HG02870 (cell line): ENCODE measurements around the gene PDE3A.
"Not testable (repeated sequence)": the region's sequence is repeated elsewhere in the genome, so short reads cannot be mapped to it uniquely, and the experiment has no call there.

Experiments
- ATAC-seq: cut with Tn5 transposase; IDR thresholded peaks from one replicate; pipeline ENCODE4 v1.9.1; 2021; ENCODE audit warnings: mild to moderate bottlenecking, moderate library complexity; ENCODE audit not compliant: unreplicated experiment

The PDE3A gene

DNA sequence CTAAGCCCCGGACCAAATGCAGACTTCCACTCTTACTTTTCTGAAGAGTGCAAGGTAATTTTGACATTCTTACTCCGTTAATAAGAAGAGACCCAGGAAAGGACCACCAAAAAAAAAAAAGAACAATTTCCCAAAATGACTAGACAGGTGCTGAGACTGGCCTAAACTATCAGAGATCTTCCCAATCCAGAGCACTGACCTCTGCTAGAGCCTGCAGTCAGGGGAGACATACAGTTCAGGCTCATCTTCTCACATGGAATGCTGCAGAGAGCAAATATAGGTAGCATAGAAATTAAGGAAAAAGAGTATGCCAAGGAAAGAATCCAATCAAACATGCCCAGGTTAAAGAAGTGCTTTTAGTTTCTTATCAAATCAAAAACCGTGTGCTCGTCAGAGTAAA, 177.9 kb downstream of the PDE3A start:
- ATAC-seq, result no peak

- ATAC-seq, result no peak
Observed at GRCh38 chr12:20547816-20548575, 179.7 kb downstream of the PDE3A start.

DNA sequence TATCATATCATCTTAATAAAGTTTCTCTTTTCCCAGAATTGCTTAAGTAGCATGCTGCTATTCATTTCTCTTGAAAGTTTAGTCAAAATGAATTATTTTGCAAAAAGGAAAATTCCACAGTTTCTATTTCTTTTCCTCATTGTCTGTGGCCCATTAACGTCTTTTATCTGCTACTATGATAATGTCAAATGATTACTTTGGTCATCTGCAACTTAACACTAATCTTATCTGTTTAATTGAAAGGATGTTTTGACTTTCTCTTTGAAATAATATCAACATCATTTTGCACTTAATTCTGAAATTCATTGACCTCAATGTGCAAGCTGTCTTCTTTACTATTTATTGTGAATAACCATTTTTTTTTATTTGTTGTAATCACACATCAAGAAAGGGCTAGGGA, 180.3 kb downstream of the PDE3A start:
- no peak for ATAC-seq

DNA sequence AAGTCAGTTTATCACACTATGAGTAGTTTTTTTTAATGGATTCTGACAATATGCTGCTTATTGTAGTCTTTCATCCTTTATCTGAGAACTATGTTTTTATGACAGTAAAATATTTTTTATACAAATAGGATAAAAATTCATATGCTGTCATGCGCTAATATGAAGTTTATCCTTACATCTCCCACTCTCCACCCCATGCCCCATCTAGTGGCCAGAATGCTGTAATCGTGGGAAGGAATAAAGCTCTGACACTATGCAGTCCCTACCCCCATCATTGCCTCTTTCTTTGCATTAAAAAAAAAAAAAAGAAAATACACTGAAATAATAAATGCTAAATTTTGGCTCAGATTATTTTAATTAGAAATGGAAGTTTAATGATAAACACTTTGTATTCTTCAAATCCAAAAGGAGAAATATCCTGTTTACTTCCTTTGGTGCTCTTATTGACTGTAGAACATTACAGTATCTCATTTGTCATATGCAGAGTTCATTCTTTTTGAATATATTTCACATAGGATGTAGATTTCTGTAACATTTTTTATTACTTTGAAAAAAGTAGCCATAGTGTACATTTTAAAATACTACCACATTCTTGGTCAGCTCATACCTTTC, 180.9 kb downstream of the PDE3A start:
- ATAC-seq, result no peak

- not testable (repeated sequence) for ATAC-seq
Observed at GRCh38 chr12:20551742-20552442, 183.6 kb downstream of the PDE3A start.

- not testable (repeated sequence) for ATAC-seq
Observed at GRCh38 chr12:20552586-20552985, 184.2 kb downstream of the PDE3A start.

GRCh38 chr12:20555015-20555414, 186.7 kb downstream of the PDE3A start:
- ATAC-seq, result no peak

DNA sequence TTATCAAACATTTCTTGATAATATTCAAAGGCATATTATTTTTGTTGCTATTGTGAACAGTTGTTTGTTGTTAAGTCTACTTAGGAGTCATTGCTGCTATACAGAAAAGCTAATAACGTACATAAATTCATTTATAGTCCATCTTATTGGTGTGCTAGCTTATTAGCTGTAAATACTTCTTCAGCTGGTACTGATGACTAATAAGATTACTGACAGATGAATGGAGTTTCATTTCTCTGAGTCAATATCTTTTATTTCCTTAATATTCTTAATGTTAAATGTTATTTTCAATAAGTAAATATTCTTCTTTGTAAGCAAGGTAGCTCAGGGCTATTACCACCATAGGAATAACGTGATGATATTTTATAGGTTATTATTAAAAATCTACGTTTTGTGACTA, 187.4 kb downstream of the PDE3A start:
- no peak for ATAC-seq

DNA sequence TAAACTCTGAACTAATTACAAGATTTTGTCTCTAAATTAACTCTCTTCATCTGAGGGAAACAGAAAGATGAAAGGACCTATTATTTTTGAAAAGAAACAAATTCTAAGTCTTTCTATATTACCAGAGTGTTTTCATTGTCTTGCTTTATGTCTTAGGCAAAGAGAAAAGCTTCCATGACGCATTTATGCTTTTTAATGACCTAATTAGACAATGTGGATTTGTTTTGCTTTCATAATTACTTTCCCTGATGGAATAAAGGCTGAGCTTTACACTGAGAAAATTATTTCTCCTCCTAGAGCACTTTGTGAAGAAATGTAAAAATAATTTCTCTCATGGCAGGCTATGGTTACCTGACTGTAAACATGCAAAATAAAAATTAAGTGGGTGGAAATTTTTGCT, 188.8 kb downstream of the PDE3A start:
- no peak for ATAC-seq

DNA sequence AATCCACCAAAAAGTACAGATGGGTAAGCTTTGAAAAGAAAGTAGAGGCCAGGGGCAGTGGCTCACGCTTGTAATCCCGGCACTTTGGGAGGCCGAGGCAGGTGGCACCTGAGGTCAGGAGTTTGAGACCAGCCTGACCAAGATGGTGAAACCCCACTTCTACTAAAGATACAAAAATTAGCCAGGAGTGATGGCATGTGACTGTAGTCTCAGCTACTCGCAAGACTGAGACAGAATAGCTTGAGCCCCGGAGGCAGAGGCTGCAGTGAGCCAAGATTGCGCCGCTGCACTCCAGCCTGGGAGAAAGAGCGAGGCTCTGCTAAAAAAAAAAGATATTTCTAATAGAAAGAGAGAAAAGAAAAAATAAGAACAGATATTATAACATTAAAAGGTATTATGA, 192.6 kb downstream of the PDE3A start:
- ATAC-seq, result no peak

DNA sequence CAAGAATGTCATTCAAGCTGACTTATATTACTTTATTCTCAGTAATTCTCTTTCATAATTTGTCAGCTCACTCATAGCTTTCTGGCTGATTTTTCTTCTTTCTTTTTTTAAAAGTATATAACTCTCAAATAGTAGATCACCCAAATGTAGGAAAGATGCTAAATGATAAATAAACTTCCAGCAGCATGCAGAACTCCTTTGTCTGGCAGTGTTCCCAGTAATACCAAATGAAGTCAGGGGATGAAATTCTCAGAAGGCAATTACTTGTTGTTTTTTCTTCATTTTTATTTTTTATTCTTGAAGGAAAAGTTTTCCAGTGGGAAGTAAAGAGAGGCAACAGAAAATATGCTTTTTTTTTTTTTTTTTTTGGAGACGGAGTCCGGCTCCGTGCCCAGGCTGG, 193.5 kb downstream of the PDE3A start:
- ATAC-seq, result no peak

GRCh38 chr12:20567413-20567812, 199.1 kb downstream of the PDE3A start:
- ATAC-seq, result no peak

GRCh38 chr12:20572451-20572850, 204.1 kb downstream of the PDE3A start:
- ATAC-seq, result no peak

- no peak for ATAC-seq
Observed at GRCh38 chr12:20576528-20576927, 208.2 kb downstream of the PDE3A start.

GRCh38 chr12:20577054-20577453, 208.7 kb downstream of the PDE3A start:
- no peak for ATAC-seq

DNA sequence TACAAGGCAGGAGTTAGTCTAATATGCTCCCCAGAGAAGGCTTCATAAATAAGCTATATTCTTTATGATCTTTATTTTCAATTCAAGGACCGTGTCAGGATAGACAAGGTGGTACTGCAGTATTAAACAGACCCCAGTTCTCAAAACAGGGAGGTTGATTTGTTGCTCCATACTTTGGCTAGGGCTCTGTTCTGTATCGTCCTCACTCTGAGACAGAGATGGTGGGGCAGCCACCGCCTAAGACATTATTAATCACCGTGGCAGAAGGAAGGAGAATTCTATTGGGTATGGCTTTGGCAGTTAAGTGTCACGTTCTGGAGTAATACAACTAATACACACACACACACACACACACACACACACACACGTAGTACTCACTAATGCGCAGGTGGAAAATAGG, 209.8 kb downstream of the PDE3A start:
- ATAC-seq, result no peak

DNA sequence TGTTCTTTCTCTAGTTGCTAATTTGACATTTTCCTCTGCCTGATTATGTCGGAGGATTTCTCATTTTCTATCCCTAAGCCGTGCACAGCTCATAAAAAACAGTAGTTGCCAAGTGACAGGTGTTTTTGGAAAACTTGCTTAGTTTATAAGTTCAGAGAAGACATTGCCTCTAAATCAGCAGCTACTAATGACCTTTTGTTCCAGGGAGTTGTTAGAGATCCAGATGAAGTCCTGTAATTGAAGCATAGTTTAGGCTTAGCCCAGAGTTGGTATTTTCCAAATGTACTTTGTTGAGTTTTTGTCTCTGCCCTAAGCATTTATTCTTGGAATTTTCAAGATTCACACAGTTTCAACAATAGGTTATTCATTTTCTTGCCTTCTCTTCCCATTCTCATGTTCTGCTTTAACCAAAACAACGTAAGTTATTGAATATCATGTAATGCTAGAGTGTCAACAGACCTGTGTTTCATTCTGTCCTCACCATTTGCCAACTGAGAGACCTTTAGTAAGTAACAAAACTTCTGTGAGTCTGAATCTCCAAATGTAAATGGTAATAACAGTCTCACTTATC, 216.8 kb downstream of the PDE3A start:
- no peak for ATAC-seq

GRCh38 chr12:20585913-20586312, 217.6 kb downstream of the PDE3A start:
- ATAC-seq, result no peak

DNA sequence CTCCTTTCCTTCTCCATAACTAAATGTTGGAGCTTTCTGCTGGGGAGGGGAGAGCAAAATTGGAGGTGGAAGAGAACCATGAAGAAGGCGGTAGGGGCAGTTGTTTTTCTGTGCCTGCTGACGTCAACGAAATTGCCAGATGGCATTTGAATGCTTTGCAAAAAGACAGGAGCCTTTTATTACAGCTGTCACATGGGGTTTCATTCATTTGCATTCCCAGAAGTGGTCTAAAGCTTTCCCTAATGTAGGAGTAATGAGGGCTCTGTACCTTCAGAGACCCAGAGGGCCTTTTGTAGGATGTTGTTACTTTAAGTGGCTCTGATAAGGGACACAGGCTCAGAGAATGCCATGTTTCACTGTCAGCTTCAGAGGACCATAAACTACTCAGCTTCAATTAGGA, 219.7 kb downstream of the PDE3A start:
- no peak for ATAC-seq

DNA sequence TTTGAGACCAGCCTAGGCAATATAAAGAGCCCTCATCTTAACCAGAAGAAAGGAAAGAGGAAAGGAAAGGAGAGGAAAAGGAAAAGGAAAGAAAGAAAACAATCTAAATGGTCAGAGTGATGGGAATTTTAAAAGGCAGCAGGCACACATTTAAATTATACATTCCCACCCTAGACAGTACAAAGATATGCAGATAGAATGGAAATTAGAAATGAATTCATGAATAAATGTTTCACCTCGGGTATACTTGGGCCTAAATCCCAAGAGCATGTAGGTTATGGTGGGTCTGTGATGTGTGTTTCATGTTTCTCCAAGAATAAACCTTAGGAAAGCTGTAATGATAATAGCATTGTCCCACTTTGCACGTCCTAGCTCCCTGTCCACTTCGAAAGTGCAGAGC, 222.2 kb downstream of the PDE3A start:
- ATAC-seq, result no peak

DNA sequence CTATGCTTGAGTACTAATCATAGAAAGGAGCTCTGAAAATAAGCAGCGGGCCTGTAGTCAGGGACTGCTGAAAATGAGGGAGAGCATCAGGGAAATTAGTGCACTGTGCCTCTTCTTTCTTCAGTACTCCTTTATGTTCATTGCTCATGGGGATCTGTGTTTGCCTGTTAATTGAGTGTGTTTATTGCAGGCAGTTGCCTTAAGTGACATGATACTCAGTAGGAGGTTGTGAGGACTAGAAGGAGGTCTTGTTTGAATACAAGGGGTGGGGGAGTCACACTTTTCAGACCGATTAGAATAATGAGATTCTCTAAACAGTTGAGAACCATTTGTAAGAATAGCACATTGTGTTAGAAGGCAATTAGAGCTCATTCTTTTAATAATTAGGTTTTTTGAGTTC, 224.2 kb downstream of the PDE3A start:
- no peak for ATAC-seq

- ATAC-seq, result no peak
Observed at GRCh38 chr12:20593611-20594010, 225.3 kb downstream of the PDE3A start.
